Neural cell (in vitro differentiated cells): Measurements from ENCODE around the gene EFEMP2. TPM values are rescaled to one million over a fixed set of nuclear protein-coding genes. Genes with fewer than 3 reads are reported as not detected.

Experiments
- H2AFZ ChIP-seq: fragments of 200-600, 300-800 bp; sonication (generic), shearing (Covaris generic); 2 replicates; pipeline ENCODE4 v1.6.0; 2014; ENCODE audit warnings: low read depth, mild to moderate bottlenecking, antibody characterized with exemption, low read length, moderate library complexity
- H3F3A ChIP-seq: fragments of 200-600 bp; shearing (Covaris generic); 2 replicates; pipeline ENCODE4 v1.6.1; 2016; ENCODE audit warnings: mild to moderate bottlenecking, moderate library complexity, mixed read lengths, antibody characterized with exemption, low read length; ENCODE audit not compliant: insufficient read depth, poor library complexity, severe bottlenecking
- H3K27ac ChIP-seq: fragments of 200-600, 300-800 bp; sonication (generic), shearing (Covaris generic); 2 replicates; pipeline ENCODE4 v1.5.1; 2014; ENCODE audit warnings: mild to moderate bottlenecking, low read length, moderate library complexity
- H3K27me3 ChIP-seq: fragments of 300-800, 200-600 bp; sonication (generic), shearing (Covaris generic); 2 replicates; pipeline ENCODE4 v1.6.0; 2014; ENCODE audit warnings: mild to moderate bottlenecking, low read depth, low read length, moderate library complexity; ENCODE audit not compliant: insufficient read depth
- H3K36me3 ChIP-seq: fragments of 300-800, 200-600 bp; sonication (generic), shearing (Covaris generic); 2 replicates; pipeline ENCODE4 v1.5.1; 2014; ENCODE audit warnings: mild to moderate bottlenecking, antibody characterized with exemption, low read length, moderate library complexity; ENCODE audit not compliant: insufficient read depth
- H3K4me2 ChIP-seq: fragments of 300-800, 200-600 bp; sonication (generic), shearing (Covaris generic); 2 replicates; pipeline ENCODE4 v1.6.0; 2014; ENCODE audit warnings: mild to moderate bottlenecking, low read length
- H3K4me3 ChIP-seq: fragments of 300-800, 200-600 bp; sonication (generic), shearing (Covaris generic); 2 replicates; pipeline ENCODE4 v1.5.1; 2014; ENCODE audit warnings: mild to moderate bottlenecking, low read length, moderate library complexity
- H3K79me2 ChIP-seq: fragments of 200-600 bp; shearing (Covaris generic); replicated peaks from 2 replicates; pipeline ENCODE4 v1.6.0; 2014; ENCODE audit warnings: mild to moderate bottlenecking, low read length, moderate library complexity; ENCODE audit not compliant: insufficient read depth
- H3K9ac ChIP-seq: fragments of 300-800, 200-600 bp; sonication (generic), shearing (Covaris generic); 2 replicates; pipeline ENCODE4 v1.6.1; 2016; ENCODE audit warnings: mild to moderate bottlenecking, low read length, mixed read lengths
- H3K9me2 ChIP-seq: fragments of 200-600 bp; shearing (Covaris generic); 2 replicates; pipeline ENCODE4 v1.6.1; 2016; ENCODE audit warnings: mild to moderate bottlenecking, low read length, mixed read lengths; ENCODE audit not compliant: insufficient read depth
- H3K9me3 ChIP-seq: fragments of 200-600, 300-800 bp; sonication (generic), shearing (Covaris generic); 2 replicates; pipeline ENCODE4 v1.6.1; 2016; ENCODE audit warnings: mild to moderate bottlenecking, mixed run types, low read length, moderate library complexity, mixed read lengths
- H4K20me1 ChIP-seq: fragments of 200-600 bp; shearing (Covaris generic); 2 replicates; pipeline ENCODE4 v1.6.1; 2016; ENCODE audit warnings: mild to moderate bottlenecking, mixed run types; ENCODE audit not compliant: insufficient read depth
- CTCF ChIP-seq: fragments of 450-650 bp; IDR thresholded peaks from 2 replicates; pipeline ENCODE4 v1.5.1; 2014; ENCODE audit warnings: antibody characterized with exemption, mild to moderate bottlenecking, moderate library complexity; ENCODE audit not compliant: poor library complexity, severe bottlenecking
- EP300 ChIP-seq: fragments of 450-650 bp; conservative IDR thresholded peaks from 2 replicates; pipeline ENCODE4 v1.6.1; 2014; ENCODE audit warnings: antibody characterized with exemption, mild to moderate bottlenecking, moderate library complexity; ENCODE audit not compliant: poor library complexity, severe bottlenecking
- EZH2 ChIP-seq: fragments of 200-600, 300-800 bp; shearing (Covaris generic), sonication (generic); IDR thresholded peaks from 2 replicates; pipeline ENCODE4 v1.6.1; 2014; ENCODE audit warnings: antibody characterized with exemption, low read length, borderline replicate concordance, mild to moderate bottlenecking; ENCODE audit not compliant: insufficient read depth, poor library complexity, severe bottlenecking
- MXI1 ChIP-seq: fragments of 450-650 bp; conservative IDR thresholded peaks from 2 replicates; pipeline ENCODE4 v1.6.1; 2014; ENCODE audit warnings: antibody characterized with exemption, mild to moderate bottlenecking; ENCODE audit not compliant: poor library complexity, severe bottlenecking
- POLR2AphosphoS5 ChIP-seq: IDR thresholded peaks from 2 replicates; pipeline ENCODE4 v1.6.1; 2012
- RAD21 ChIP-seq: fragments of 450-650 bp; conservative IDR thresholded peaks from 2 replicates; pipeline ENCODE4 v1.6.1; 2014; ENCODE audit warnings: antibody characterized with exemption, mild to moderate bottlenecking, moderate library complexity
- REST ChIP-seq: IDR thresholded peaks from 2 replicates; pipeline ENCODE4 v1.6.1; 2012; ENCODE audit warnings: borderline replicate concordance
- SMC3 ChIP-seq: fragments of 450-650 bp; conservative IDR thresholded peaks from 2 replicates; pipeline ENCODE4 v1.6.1; 2014; ENCODE audit warnings: antibody characterized with exemption, mild to moderate bottlenecking, moderate library complexity; ENCODE audit not compliant: poor library complexity
- TAF1 ChIP-seq: IDR thresholded peaks from 2 replicates; pipeline ENCODE4 v1.6.1; 2012; ENCODE audit warnings: low read depth
- polyA plus RNA-seq: library from polyadenylated mRNA; depleted of rRNA; stranded (reverse); fragments of >200 nt; gene quantifications from 2 replicates; pipeline ENCODE4 v1.2.3, GENCODE V29; 2014

EFEMP2 gene
- polyA plus RNA-seq, 1 donor from 2014 or later, result 0.67 TPM

GRCh38 chr11:65888163-65888814, 15.7 kb upstream of the EFEMP2 start, which contains the start of gene FIBP:
Gene FIBP (minus strand): TSS chr11:65888471. CDS start chr11:65888418, 53 bp downstream.
- Histone ChIP-seq H3F3A (peaks cover 4% of the 10 kb centered on the region), H3K36me3 (no peaks in the 10 kb centered on the region), H3K27me3 (no peaks in the 10 kb centered on the region), H3K79me2 (peaks cover 17% of the 10 kb centered on the region), H4K20me1 (no peaks in the 10 kb centered on the region), H3K9ac (peak within 1 kb of the TSS; percentile 97), H3K27ac (peak within 1 kb of the TSS; percentile 92), H3K9me2 (no peaks in the 10 kb centered on the region), H2AFZ (peak within 1 kb of the TSS; percentile 92), H3K4me2 (peak within 1 kb of the TSS; percentile 94), H3K4me3 (peak within 1 kb of the TSS; percentile 96), H3K9me3 (no peaks in the 10 kb centered on the region)
- peak; percentile 68 for TF ChIP-seq TAF1
- peak; percentile 71 for TF ChIP-seq SMC3
- peak; percentile 79 for TF ChIP-seq EP300
- TF ChIP-seq CTCF, result peak; percentile 99
- TF ChIP-seq EZH2, result no peak
- peak; percentile 90 for TF ChIP-seq MXI1
- peak; percentile 98 for TF ChIP-seq POLR2AphosphoS5
- TF ChIP-seq REST, result peak; percentile 89
- peak; percentile 70 for TF ChIP-seq RAD21

- peaks cover 4% of the 10 kb centered on the region for H3F3A ChIP-seq
- H3K27me3 ChIP-seq, result no peaks in the 10 kb centered on the region
- peak overlapping the region; percentile 92 for H2AFZ ChIP-seq
- H3K79me2 ChIP-seq, result peaks cover 17% of the 10 kb centered on the region
- H3K27ac ChIP-seq, result peak overlapping the region; percentile 92
- H3K9me2 ChIP-seq, result no peaks in the 10 kb centered on the region
- H4K20me1 ChIP-seq, result no peaks in the 10 kb centered on the region
- peak overlapping the region; percentile 97 for H3K9ac ChIP-seq
- peak overlapping the region; percentile 96 for H3K4me3 ChIP-seq
- H3K9me3 ChIP-seq, result no peaks in the 10 kb centered on the region
- TF ChIP-seq MXI1 (peak; percentile 93), RAD21 (no peak)
- no peaks in the 10 kb centered on the region for H3K36me3 ChIP-seq
- H3K4me2 ChIP-seq, result peak overlapping the region; percentile 94
These were observed 15.1 kb upstream of the EFEMP2 start for GRCh38 chr11:65887723-65888162.
